Natural killer cell (primary cell): Measurements from ENCODE around the gene MICAL2. TPM values are rescaled to one million over a fixed set of nuclear protein-coding genes. Genes with fewer than 3 reads are reported as not detected.

Experiments
- ATAC-seq, 3 donors: fragments of 150-1000 bp in 2 of 3; fragments of 200-7000 bp in 1 of 3; cut with Tn5 transposase; 1 replicate in 1 of 3; 2 replicates in 2 of 3; pipeline ENCODE4 v1.10.0; 2021; ENCODE audit warnings: mild to moderate bottlenecking in 2 of 3, moderate library complexity in 2 of 3
- DNase-seq, 2 donors: peaks; one replicate each; pipeline versions ENCODE4 v3.0.0 to v3.0.0-alpha.2; 2013 to 2021; ENCODE audit warnings: mixed read lengths in 1 of 2
- H3K27ac ChIP-seq: one replicate; pipeline ENCODE4 v1.5.1; 2013; ENCODE audit warnings: mild to moderate bottlenecking, low read length
- H3K27me3 ChIP-seq: one replicate; pipeline ENCODE4 v1.6.1; 2013; ENCODE audit warnings: low read length; ENCODE audit not compliant: control insufficient read depth, insufficient read depth
- H3K36me3 ChIP-seq: one replicate; pipeline ENCODE4 v1.6.1; 2013; ENCODE audit warnings: low read length; ENCODE audit not compliant: control insufficient read depth, insufficient read depth
- H3K4me1 ChIP-seq: one replicate; pipeline ENCODE4 v1.6.1; 2013; ENCODE audit warnings: low read length; ENCODE audit not compliant: control insufficient read depth, insufficient read depth
- H3K4me3 ChIP-seq: one replicate; pipeline ENCODE4 v1.5.1; 2013; ENCODE audit warnings: low read length
- H3K9me3 ChIP-seq: one replicate; pipeline ENCODE4 v1.6.1; 2013; ENCODE audit warnings: low read length; ENCODE audit not compliant: control insufficient read depth, insufficient read depth
- H3K27ac Mint-ChIP-seq, 2 donors: one replicate each; pipeline ENCODE4 v1.8.0; 2022; ENCODE audit warnings: mild to moderate bottlenecking in 2 of 2, mixed read lengths in 2 of 2, moderate library complexity in 1 of 2
- H3K27me3 Mint-ChIP-seq, 2 donors: one replicate each; pipeline ENCODE4 v1.8.0; 2022; ENCODE audit warnings: low read depth in 2 of 2, mixed read lengths in 2 of 2
- H3K36me3 Mint-ChIP-seq: one replicate; pipeline ENCODE4 v1.8.0; 2022; ENCODE audit warnings: mixed read lengths
- H3K4me1 Mint-ChIP-seq, 2 donors: one replicate each; pipeline ENCODE4 v1.8.0; 2022; ENCODE audit warnings: mixed read lengths in 2 of 2
- H3K4me3 Mint-ChIP-seq: one replicate; pipeline ENCODE4 v1.8.0; 2022; ENCODE audit warnings: mild to moderate bottlenecking, moderate library complexity, mixed read lengths
- H3K9me3 Mint-ChIP-seq, 2 donors: one replicate each; pipeline ENCODE4 v1.8.0; 2022; ENCODE audit warnings: mixed read lengths in 2 of 2
- WGBS: methylation state at CpG from one replicate; pipeline ENCODE4 v1.1.7; 2013; ENCODE audit warnings: missing lambda C conversion rate; ENCODE audit not compliant: insufficient coverage; 5-methylcytosine and 5-hydroxymethylcytosine counted together
- intact Hi-C: fragments of 100-400 bp; cut with micrococcal nuclease; formaldehyde crosslinking; loops from one replicate; pipeline ENCODE4 v1.14.2; 2022
- total RNA-seq, 4 donors: library from RNA; stranded (reverse); fragments of 120-200 nt in 1 of 4; gene quantifications; one replicate each; pipeline versions ENCODE4 v1.2.3 to v1.2.4, GENCODE V29; 2013 to 2022
- TF ChIP-seq, protein P1 (sequence below): fragments of 200-600 bp; IDR thresholded peaks from one replicate; pipeline ENCODE4 v1.8.0; 2022; ENCODE audit warnings: antibody characterized with exemption

MICAL2 gene
- total RNA-seq, 3 donors from 2014 or later (not counting 1 experiment from before 2014, with no cell fraction given), result 54.6 to 68.6 (median 57.4) TPM

DNA sequence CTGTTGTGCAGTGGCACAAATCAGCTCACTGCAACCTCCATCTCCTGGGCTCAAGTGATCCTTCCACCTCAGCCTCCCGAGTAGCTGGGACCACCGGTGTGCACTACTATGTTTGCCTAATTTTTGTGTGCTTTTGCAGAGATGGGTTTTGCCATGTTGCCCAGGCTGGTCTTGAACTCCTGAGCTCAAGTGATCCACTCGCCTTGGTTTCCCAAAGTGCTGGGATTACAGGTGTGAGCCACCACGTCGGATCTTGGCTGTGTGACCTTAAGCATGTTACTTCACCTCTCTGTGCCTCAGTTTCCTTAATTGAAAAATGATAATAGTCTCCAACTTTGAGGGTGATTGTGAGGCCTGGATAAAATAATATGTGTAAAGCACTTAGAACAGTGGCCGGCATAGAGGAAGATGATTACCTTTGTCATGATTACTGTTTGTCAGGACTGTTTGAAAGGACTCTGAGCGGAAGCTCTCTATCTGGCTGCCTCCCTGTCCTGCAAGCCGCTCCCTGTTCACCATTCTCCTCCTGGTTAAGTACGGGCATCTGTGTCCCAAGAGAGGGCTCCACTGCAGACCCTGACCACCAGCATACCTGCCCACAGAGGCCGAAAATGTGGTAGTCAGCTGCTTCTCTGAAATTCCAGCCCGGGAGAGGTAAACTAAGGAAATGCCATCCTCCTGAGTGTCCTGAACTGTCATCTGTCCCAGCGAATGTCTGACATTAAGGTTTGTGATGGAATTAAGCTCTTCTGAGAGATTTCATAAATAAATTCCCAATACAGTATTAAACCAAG is 73.6 kb downstream of the MICAL2 start:
- Mint-ChIP-seq H3K27ac (no peak overlapping the region), H3K9me3 (no peaks in the 10 kb centered on the region), H3K4me3 (no peak overlapping the region), H3K4me1 (peaks cover 0 to 15% of the 10 kb centered on the region in 2 donors), H3K36me3 (no peaks in the 10 kb centered on the region), H3K27me3 (peaks cover 0 to 2% of the 10 kb centered on the region in 2 donors)
- Histone ChIP-seq H3K4me1 (no peaks in the 10 kb centered on the region), H3K27ac (no peak overlapping the region), H3K27me3 (no peaks in the 10 kb centered on the region), H3K4me3 (no peak overlapping the region), H3K9me3 (no peaks in the 10 kb centered on the region), H3K36me3 (no peaks in the 10 kb centered on the region)
- ATAC-seq, result no peak
- intact Hi-C loops, result no loop called here
- DNase-seq, result no peak
- TF ChIP-seq, protein P1, sequence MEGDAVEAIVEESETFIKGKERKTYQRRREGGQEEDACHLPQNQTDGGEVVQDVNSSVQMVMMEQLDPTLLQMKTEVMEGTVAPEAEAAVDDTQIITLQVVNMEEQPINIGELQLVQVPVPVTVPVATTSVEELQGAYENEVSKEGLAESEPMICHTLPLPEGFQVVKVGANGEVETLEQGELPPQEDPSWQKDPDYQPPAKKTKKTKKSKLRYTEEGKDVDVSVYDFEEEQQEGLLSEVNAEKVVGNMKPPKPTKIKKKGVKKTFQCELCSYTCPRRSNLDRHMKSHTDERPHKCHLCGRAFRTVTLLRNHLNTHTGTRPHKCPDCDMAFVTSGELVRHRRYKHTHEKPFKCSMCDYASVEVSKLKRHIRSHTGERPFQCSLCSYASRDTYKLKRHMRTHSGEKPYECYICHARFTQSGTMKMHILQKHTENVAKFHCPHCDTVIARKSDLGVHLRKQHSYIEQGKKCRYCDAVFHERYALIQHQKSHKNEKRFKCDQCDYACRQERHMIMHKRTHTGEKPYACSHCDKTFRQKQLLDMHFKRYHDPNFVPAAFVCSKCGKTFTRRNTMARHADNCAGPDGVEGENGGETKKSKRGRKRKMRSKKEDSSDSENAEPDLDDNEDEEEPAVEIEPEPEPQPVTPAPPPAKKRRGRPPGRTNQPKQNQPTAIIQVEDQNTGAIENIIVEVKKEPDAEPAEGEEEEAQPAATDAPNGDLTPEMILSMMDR, result no peak
- 96% methylated on average over 11 of the region's 12 CpGs for WGBS

DNA sequence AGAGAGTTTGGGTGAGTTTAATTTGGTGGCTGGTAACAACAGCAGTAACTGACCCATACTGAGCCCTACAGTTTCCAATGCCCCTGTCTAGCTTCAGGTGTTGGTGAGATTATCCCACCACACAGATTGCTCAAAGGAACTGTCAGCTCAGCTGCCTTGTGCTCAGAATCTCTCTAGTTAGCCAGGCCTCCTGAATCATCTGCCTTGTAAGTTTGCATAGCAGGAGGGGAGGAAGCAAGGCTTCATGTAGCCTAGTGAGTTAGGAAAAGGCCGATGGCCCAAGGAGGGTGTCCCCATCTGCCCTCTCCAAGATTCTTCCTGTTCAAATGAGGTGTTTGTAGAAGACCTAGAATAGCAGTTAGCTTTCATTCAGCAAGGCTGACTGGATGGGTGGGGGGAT is 74.3 kb downstream of the MICAL2 start:
- Mint-ChIP-seq H3K27me3 (peaks cover 0 to 2% of the 10 kb centered on the region in 2 donors), H3K27ac (no peak overlapping the region), H3K36me3 (no peaks in the 10 kb centered on the region), H3K4me1 (peaks cover 0 to 8% of the 10 kb centered on the region in 2 donors), H3K9me3 (no peaks in the 10 kb centered on the region), H3K4me3 (no peak overlapping the region)
- Histone ChIP-seq H3K9me3 (no peaks in the 10 kb centered on the region), H3K27ac (no peak overlapping the region), H3K4me3 (no peak overlapping the region), H3K4me1 (no peaks in the 10 kb centered on the region), H3K27me3 (no peaks in the 10 kb centered on the region), H3K36me3 (no peaks in the 10 kb centered on the region)
- DNase-seq, result no peak
- no peak for ATAC-seq
- WGBS, result 100% methylated on average over 1 of the region's 1 CpG
- intact Hi-C loops, result no loop called here
- TF ChIP-seq, protein P1, result no peak

DNA sequence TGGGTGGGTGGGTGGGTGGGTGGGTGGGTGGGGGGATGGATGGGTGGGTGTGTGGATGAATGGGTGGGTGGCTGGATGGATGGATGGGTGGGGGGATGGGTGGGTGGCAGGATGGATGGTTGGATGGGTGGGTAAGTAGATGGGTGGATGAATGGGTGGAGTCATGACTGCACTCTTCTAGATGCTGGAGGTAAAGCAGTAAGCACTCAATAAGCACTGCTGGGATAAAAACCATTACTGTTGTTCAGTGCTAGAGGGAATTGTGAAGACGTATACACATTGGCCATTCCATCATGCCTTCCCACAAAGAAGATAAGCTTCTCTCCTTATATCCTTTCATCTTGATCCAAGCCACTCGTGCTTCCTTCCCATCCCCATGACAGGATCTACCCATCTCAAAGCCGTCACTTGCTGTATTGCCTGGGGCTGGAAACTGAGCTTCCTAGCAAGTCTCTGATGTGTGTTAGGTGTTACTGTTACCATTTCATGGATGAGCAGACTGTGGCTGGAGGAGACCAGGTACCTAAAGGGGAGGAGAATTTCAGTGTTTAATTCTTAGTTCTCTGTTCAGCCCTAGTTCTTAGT is 74.8 kb downstream of the MICAL2 start:
- Mint-ChIP-seq H3K4me3 (no peak overlapping the region), H3K27ac (no peak overlapping the region), H3K9me3 (no peaks in the 10 kb centered on the region), H3K36me3 (no peaks in the 10 kb centered on the region), H3K4me1 (peaks cover 0 to 5% of the 10 kb centered on the region in 2 donors), H3K27me3 (peaks cover 0 to 2% of the 10 kb centered on the region in 2 donors)
- peaks cover 2% of the 10 kb centered on the region for H3K36me3 ChIP-seq
- H3K4me3 ChIP-seq, result no peak overlapping the region
- DNase-seq (no peak), ATAC-seq (no peak)
- no peaks in the 10 kb centered on the region for H3K9me3 ChIP-seq
- intact Hi-C loops, result no loop called here
- 98% methylated on average over 3 of the region's 3 CpGs for WGBS
- H3K27me3 ChIP-seq, result no peaks in the 10 kb centered on the region
- TF ChIP-seq, protein P1, result no peak
- H3K4me1 ChIP-seq, result no peaks in the 10 kb centered on the region
- no peak overlapping the region for H3K27ac ChIP-seq
